ENCODE data around the gene NAALAD2. TPM values are rescaled to one million over a fixed set of nuclear protein-coding genes. Genes with fewer than 3 reads are reported as not detected.
"Not testable (repeated sequence)": the region's sequence is repeated elsewhere in the genome, so short reads cannot be mapped to it uniquely, and the experiment has no call there.

The NAALAD2 gene
- total and polyA plus RNA-seq, 2 experiments from 2014 or later: 3.4 to 4.3 TPM

GRCh38 chr11:90204832-90205646, 70.6 kb downstream of the NAALAD2 start:
- H3F3A ChIP-seq (replicated peaks; ENCODE audit: low read depth): no peaks in the 10 kb centered on the region; the same call in 1 of the 2 replicates
- H3K27me3 ChIP-seq (ENCODE audit: insufficient read depth): no peaks in the 10 kb centered on the region
- no peak overlapping the region for H3K4me3 Mint-ChIP-seq
- H3K79me2 ChIP-seq (replicated peaks; ENCODE audit: insufficient read depth): 0 out of 2 replicates have a peak, but pooled peaks cover 9% of the 10 kb centered on the region
- H3K36me3 Mint-ChIP-seq (ENCODE audit: low read depth): peaks cover 72% of the 10 kb centered on the region; the same call in 2 of the 3 replicates
- ATAC-seq (no peak), DNase-seq (ENCODE audit: low spot score) (peak; percentile 70)
- no peaks in the 10 kb centered on the region for H3K4me1 ChIP-seq (ENCODE audit: insufficient read depth)
- no peak for TF ChIP-seq EZH2phosphoT487 (IDR thresholded peaks at IDR 0.05; ENCODE audit: unreplicated experiment)
- TF ChIP-seq CTCF (conservative IDR thresholded peaks at IDR 0.05; ENCODE audit: low read depth in 2 of 2): peak; percentile 80 to 95
- TF ChIP-seq ZNF114 (CRISPR knock-in tag; IDR thresholded peaks at IDR 0.05): no peak
- H3K27me3 Mint-ChIP-seq (ENCODE audit: insufficient read depth, low read depth, poor library complexity): no peaks in the 10 kb centered on the region
- no peak overlapping the region for H3K4me3 ChIP-seq
- no peaks in the 10 kb centered on the region for H3K9me3 Mint-ChIP-seq
- H3K9me2 ChIP-seq (ENCODE audit: insufficient read depth): no peaks in the 10 kb centered on the region
- H3K36me3 ChIP-seq (ENCODE audit: insufficient read depth): peaks cover 42% of the 10 kb centered on the region
- H2AFZ ChIP-seq: no peak overlapping the region
- H3K4me2 ChIP-seq: no peak overlapping the region
- H4K20me1 ChIP-seq (replicated peaks; ENCODE audit: insufficient read depth): peaks cover 17% of the 10 kb centered on the region; the same call in 1 of the 2 replicates
- no peak overlapping the region for H3K27ac Mint-ChIP-seq
- H3K27ac ChIP-seq (ENCODE audit: low read depth): 0 out of 2 replicates have a peak overlapping the region, but pooled peaks have one; percentile 3
- H3K4me1 Mint-ChIP-seq: peaks cover 2% of the 10 kb centered on the region; the same call in 2 of the 3 replicates

- H3K9me3 Mint-ChIP-seq; H3K27ac ChIP-seq (ENCODE audit: low read depth); H3K4me2 ChIP-seq; H2AFZ ChIP-seq; H3K27ac Mint-ChIP-seq; H3K4me3 Mint-ChIP-seq; H3K4me3 ChIP-seq; DNase-seq (ENCODE audit: low spot score); H3F3A ChIP-seq (replicated peaks; ENCODE audit: low read depth); H3K27me3 ChIP-seq (ENCODE audit: insufficient read depth); H3K4me1 ChIP-seq (ENCODE audit: insufficient read depth); H3K27me3 Mint-ChIP-seq (ENCODE audit: insufficient read depth, low read depth, poor library complexity); H3K4me1 Mint-ChIP-seq; H3K9me2 ChIP-seq (ENCODE audit: insufficient read depth); ATAC-seq: not testable (repeated sequence)
- Histone ChIP-seq H4K20me1 (replicated peaks; ENCODE audit: insufficient read depth) (peaks cover 27% of the 10 kb centered on the region), H3K79me2 (replicated peaks; ENCODE audit: insufficient read depth) (peaks cover 37% of the 10 kb centered on the region), H3K36me3 (ENCODE audit: insufficient read depth) (peaks cover 46% of the 10 kb centered on the region; the same call in 1 of the 2 replicates)
- peaks cover 68% of the 10 kb centered on the region; the same call in 2 of the 3 replicates for H3K36me3 Mint-ChIP-seq (ENCODE audit: low read depth)
These were observed 73.5 kb downstream of the NAALAD2 start for GRCh38 chr11:90207992-90208391.

- Histone ChIP-seq H3K4me1 (ENCODE audit: insufficient read depth) (no peaks in the 10 kb centered on the region), H4K20me1 (replicated peaks; ENCODE audit: insufficient read depth) (peaks cover 35% of the 10 kb centered on the region), H3K9me2 (ENCODE audit: insufficient read depth) (no peaks in the 10 kb centered on the region), H3K27me3 (ENCODE audit: insufficient read depth) (no peaks in the 10 kb centered on the region), H3K4me2 (no peak overlapping the region), H3K79me2 (replicated peaks; ENCODE audit: insufficient read depth) (peaks cover 43% of the 10 kb centered on the region), H3F3A (replicated peaks; ENCODE audit: low read depth) (no peaks in the 10 kb centered on the region; the same call in 1 of the 2 replicates), H3K4me3 (no peak overlapping the region), H2AFZ (no peak overlapping the region), H3K36me3 (ENCODE audit: insufficient read depth) (peaks cover 44% of the 10 kb centered on the region; the same call in 1 of the 2 replicates), H3K27ac (ENCODE audit: low read depth) (no peak overlapping the region)
- DNase-seq (ENCODE audit: low spot score) (no peak), ATAC-seq (no peak)
- H3K36me3 Mint-ChIP-seq (ENCODE audit: low read depth): peaks cover 68% of the 10 kb centered on the region; the same call in 2 of the 3 replicates
- H3K27me3 Mint-ChIP-seq (ENCODE audit: insufficient read depth, low read depth, poor library complexity): no peaks in the 10 kb centered on the region
- H3K4me3 Mint-ChIP-seq: no peak overlapping the region
- H3K9me3 Mint-ChIP-seq: no peaks in the 10 kb centered on the region
- no peak overlapping the region for H3K27ac Mint-ChIP-seq
- peaks cover 2% of the 10 kb centered on the region; the same call in 2 of the 3 replicates for H3K4me1 Mint-ChIP-seq
- TF ChIP-seq EZH2 (IDR thresholded peaks at IDR 0.05; ENCODE audit: low read depth, unreplicated experiment): no peak
- TF ChIP-seq CREB1 (CRISPR knock-in tag; IDR thresholded peaks at IDR 0.05; ENCODE audit: low read depth): no peak
- no peak for TF ChIP-seq POLR2AphosphoS5 (IDR thresholded peaks at IDR 0.05; ENCODE audit: low read depth)
- no peak for TF ChIP-seq STAT1 (IDR thresholded peaks at IDR 0.05; ENCODE audit: unreplicated experiment)
- TF ChIP-seq ETS1 (IDR thresholded peaks at IDR 0.05): no peak
- TF ChIP-seq EZH2phosphoT487 (IDR thresholded peaks at IDR 0.05; ENCODE audit: unreplicated experiment): no peak
- TF ChIP-seq ZNF331 (CRISPR knock-in tag; IDR thresholded peaks at IDR 0.05; ENCODE audit: low read depth): no peak
- TF ChIP-seq ZNF114 (CRISPR knock-in tag; IDR thresholded peaks at IDR 0.05): no peak
- no peak for TF ChIP-seq REST (IDR thresholded peaks at IDR 0.05; ENCODE audit: unreplicated experiment)
These were observed 74.4 kb downstream of the NAALAD2 start for GRCh38 chr11:90208857-90209256.
